GM12873 (cell line): ENCODE results near the gene PPP5C.

Source experiments
- TF ChIP-seq, protein P1 (sequence below): IDR thresholded peaks from 2 replicates; pipeline ENCODE4 v1.5.1; 2012; ENCODE audit warnings: low read depth, mild to moderate bottlenecking, moderate library complexity, low read length, control low read depth; ENCODE audit not compliant: insufficient read depth; ENCODE audit errors: missing control alignments

PPP5C gene, protein sequence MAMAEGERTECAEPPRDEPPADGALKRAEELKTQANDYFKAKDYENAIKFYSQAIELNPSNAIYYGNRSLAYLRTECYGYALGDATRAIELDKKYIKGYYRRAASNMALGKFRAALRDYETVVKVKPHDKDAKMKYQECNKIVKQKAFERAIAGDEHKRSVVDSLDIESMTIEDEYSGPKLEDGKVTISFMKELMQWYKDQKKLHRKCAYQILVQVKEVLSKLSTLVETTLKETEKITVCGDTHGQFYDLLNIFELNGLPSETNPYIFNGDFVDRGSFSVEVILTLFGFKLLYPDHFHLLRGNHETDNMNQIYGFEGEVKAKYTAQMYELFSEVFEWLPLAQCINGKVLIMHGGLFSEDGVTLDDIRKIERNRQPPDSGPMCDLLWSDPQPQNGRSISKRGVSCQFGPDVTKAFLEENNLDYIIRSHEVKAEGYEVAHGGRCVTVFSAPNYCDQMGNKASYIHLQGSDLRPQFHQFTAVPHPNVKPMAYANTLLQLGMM

DNA sequence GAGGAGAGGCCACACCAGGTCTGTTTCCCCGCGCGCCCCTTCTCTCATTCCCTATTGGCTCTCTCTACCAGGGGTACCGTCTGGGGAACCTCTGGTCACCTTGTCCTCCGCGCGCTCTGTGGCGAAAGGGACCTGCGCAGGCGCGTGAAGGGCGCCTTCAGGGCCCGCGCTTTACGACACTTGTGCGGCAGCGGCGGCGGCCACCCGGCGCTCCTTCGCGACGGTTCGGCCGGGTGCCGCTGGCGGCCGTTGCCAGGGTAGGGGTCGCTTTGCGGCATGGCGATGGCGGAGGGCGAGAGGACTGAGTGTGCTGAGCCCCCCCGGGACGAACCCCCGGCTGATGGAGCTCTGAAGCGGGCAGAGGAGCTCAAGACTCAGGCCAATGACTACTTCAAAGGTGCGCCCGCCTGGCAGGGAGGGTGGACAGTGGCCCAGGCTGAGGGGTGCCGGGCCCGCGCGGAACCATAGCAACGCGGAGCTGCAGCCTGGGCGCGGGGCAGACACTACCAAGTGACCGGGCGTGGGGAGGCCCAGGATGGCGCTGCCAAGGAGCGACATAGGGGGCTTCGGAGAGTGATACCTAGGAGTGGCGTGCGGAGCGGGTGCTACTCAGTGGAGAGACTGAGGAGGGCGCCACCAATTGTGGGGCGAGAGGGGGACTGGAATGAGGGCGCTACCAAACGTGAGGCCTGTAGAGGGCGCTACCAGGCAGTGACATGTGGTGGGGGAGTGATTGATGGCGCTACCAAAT is at the start of gene PPP5C:
Gene PPP5C (plus strand): TSS at position 267 of the 751 bp plus-strand sequence. CDS start 10 bp downstream, at position 277.
- TF ChIP-seq, protein P1, sequence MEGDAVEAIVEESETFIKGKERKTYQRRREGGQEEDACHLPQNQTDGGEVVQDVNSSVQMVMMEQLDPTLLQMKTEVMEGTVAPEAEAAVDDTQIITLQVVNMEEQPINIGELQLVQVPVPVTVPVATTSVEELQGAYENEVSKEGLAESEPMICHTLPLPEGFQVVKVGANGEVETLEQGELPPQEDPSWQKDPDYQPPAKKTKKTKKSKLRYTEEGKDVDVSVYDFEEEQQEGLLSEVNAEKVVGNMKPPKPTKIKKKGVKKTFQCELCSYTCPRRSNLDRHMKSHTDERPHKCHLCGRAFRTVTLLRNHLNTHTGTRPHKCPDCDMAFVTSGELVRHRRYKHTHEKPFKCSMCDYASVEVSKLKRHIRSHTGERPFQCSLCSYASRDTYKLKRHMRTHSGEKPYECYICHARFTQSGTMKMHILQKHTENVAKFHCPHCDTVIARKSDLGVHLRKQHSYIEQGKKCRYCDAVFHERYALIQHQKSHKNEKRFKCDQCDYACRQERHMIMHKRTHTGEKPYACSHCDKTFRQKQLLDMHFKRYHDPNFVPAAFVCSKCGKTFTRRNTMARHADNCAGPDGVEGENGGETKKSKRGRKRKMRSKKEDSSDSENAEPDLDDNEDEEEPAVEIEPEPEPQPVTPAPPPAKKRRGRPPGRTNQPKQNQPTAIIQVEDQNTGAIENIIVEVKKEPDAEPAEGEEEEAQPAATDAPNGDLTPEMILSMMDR = peak; percentile 99

DNA sequence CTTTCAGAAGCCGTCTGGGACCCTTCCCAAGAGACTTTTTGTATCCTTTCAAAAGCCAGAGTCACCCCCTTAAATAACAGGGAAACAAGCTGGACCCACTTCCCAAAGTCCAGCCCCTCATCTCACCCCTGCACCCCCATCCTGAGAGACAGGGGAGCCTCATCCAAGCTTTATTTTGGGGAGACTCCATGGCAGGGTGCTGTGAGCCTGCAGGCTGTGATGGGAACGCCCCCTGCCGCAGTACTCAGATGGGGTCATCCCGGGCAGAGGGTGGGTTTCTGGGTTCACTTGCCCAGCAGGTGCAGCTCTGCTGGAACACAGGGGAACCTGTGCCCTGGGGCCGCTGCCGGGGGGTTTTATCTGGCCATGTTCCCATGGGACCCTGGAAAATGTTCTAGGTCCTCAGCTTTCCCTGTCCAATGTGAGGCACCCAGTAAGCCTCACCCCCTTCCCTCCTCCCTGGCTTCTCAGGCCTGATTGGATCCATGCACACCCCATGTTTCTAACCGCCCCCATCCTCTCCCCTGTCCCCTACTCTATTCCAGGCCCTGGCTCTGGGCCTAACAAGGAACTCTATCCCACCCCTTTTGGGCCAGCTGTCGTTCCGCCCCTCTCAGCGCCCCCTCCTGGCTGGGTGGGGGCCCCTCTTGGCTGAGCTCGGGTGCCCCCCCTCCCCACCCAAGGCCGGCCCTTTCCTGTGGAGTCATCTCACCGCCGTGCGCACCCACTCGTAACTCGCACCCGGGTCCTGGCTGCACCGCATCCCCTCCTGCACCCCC is 49.0 kb upstream of the PPP5C start:
- TF ChIP-seq, protein P1 = no peak

DNA sequence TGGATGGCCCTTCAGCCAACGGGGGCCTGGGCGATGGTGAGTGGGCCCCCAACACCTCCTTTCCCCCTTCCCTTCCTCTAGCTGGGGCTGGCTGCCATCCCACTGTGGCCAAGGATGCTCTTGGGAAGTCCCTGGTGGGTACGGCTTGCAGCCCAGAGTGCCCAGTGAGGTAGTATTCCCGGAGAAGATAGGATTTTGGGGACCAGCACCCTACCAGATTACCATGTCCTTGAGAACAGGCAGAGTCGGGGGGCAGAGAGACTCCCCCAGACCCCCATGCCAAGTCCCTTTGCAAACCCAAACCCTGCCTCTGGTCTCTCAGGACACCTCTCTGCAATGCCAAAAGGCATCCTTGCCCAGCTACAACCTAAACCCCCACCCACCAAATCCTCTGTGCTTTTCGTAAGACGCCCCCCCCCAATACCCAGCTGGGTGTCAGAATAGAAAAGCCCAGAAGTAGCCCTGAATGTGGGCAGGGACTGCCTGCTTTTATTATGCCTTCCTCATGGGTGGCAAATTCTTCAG is 48.3 kb upstream of the PPP5C start:
- TF ChIP-seq, protein P1 = no peak

DNA sequence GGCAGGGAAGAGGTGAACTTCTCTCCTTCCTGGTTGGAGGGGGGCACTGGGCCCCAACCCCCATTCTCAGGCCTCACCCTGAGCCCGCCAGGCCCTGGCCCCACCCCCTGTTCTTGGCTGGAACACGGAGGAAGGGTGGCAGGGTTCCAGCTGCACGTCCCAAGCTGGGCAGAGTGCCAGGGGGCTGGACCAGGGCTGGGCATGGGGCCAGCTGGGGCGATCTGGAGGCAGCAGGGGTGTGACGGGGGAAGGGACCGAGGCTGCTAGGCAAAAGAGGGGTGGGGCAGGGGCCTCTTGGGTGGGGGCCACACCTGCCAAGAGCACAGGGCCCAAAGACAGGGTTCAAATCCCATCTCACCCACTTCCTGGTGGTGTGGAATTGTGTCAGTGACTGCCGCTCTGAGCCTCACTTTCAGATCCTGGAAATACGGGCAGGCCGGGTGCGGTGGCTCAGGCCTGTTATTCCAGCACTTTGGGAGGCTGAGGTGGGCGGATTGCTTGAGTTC is 47.8 kb upstream of the PPP5C start:
- TF ChIP-seq, protein P1 = no peak

DNA sequence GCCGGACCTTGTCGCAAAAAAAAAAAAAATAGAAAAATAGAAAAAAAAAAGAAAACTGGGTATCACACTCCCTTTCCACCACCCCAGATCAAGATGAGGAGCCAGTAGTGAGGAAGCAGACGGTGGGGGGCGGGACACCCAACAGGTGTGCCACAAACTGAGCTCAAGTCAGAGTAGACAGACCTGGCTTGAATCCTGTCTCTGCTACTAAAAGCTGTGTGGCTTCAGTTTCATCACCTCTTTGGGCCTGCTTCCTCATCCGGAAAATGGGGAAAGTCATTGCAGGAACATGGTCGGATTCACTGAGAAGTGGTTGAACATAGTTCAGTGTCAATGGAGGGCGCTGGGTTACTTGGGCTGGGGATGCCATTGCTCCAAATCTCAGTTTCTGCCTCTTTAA is 47.2 kb upstream of the PPP5C start:
- TF ChIP-seq, protein P1 = no peak

DNA sequence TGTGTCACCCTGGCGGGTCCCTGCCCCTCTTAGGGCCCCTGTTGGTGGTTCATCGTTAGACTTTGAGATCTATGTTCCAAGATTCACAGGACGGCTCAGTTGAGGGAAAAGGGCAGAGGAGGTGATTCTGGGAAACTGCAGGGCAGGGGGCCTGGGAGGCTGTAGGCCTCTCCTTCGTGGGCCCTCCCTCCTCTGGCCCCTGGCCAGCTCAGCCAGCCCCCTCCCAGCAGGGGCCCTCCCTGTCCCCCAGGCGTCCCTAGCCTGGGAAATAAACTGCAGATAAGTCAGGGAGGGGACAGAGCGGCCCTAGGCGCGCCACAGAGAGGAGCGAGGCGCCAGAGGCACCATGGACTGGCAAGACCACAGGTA is 43.6 kb upstream of the PPP5C start:
- TF ChIP-seq, protein P1 = no peak
